H9 (cell line): ENCODE data around the gene BICDL2. TPM values are rescaled to one million over a fixed set of nuclear protein-coding genes. Genes with fewer than 3 reads are reported as not detected.

ENCODE experiments used
- DNase-seq: peaks from one replicate; pipeline ENCODE4 v3.0.0-alpha.2; 2017
- H2AFZ ChIP-seq: one replicate; pipeline ENCODE4 v1.6.1; 2013; ENCODE audit warnings: mild to moderate bottlenecking, low read length, control low read depth, moderate library complexity
- H2AK5ac ChIP-seq: 2 replicates; pipeline ENCODE4 v1.6.1; 2013; ENCODE audit warnings: low read length, control low read depth, mixed read lengths; ENCODE audit not compliant: insufficient read length
- H2BK120ac ChIP-seq: one replicate; pipeline ENCODE4 v1.6.1; 2013; ENCODE audit warnings: low read depth, mild to moderate bottlenecking, low read length, control low read depth, inconsistent platforms; ENCODE audit not compliant: poor library complexity, severe bottlenecking
- H2BK12ac ChIP-seq: 2 replicates; pipeline ENCODE4 v1.6.1; 2013; ENCODE audit warnings: low read length, control low read depth, mixed read lengths, low read depth; ENCODE audit not compliant: insufficient read length
- H2BK15ac ChIP-seq: 2 replicates; pipeline ENCODE4 v1.6.1; 2013; ENCODE audit warnings: low read depth, low read length, control low read depth
- H2BK20ac ChIP-seq: one replicate; pipeline ENCODE4 v1.6.1; 2013; ENCODE audit warnings: low read depth, mild to moderate bottlenecking, low read length, control low read depth, inconsistent platforms; ENCODE audit not compliant: poor library complexity, severe bottlenecking
- H2BK5ac ChIP-seq: 2 replicates; pipeline ENCODE4 v1.6.1; 2013; ENCODE audit warnings: low read length, control low read depth, mixed read lengths; ENCODE audit not compliant: insufficient read length
- H3K14ac ChIP-seq: 2 replicates; pipeline ENCODE4 v1.6.1; 2013; ENCODE audit warnings: low read length, control low read depth; ENCODE audit not compliant: insufficient read depth
- H3K18ac ChIP-seq: 2 replicates; pipeline ENCODE4 v1.6.1; 2013; ENCODE audit warnings: low read depth, mild to moderate bottlenecking, mixed read lengths, low read length, control low read depth; ENCODE audit not compliant: insufficient read length
- H3K23ac ChIP-seq: 2 replicates; pipeline ENCODE4 v1.6.1; 2013; ENCODE audit warnings: low read length, control low read depth, mixed read lengths, low read depth; ENCODE audit not compliant: insufficient read length
- H3K23me2 ChIP-seq: 2 replicates; pipeline ENCODE4 v1.6.1; 2013; ENCODE audit warnings: low read depth, mild to moderate bottlenecking, mixed read lengths, low read length, control low read depth; ENCODE audit not compliant: insufficient read length, poor library complexity, severe bottlenecking
- H3K27ac ChIP-seq: 2 replicates; pipeline ENCODE4 v1.5.1; 2013; ENCODE audit warnings: low read length, control low read depth, mixed read lengths, low read depth; ENCODE audit not compliant: insufficient read length
- H3K27me3 ChIP-seq: 2 replicates; pipeline ENCODE4 v1.6.1; 2013; ENCODE audit warnings: low read length, control low read depth, inconsistent platforms; ENCODE audit not compliant: insufficient read depth
- H3K4ac ChIP-seq: 2 replicates; pipeline ENCODE4 v1.6.1; 2013; ENCODE audit warnings: low read depth, mild to moderate bottlenecking, control low read depth, inconsistent platforms, low read length, moderate library complexity
- H3K4me1 ChIP-seq: 2 replicates; pipeline ENCODE4 v1.6.1; 2013; ENCODE audit warnings: low read length, control low read depth, inconsistent platforms; ENCODE audit not compliant: insufficient read depth
- H3K4me2 ChIP-seq: 2 replicates; pipeline ENCODE4 v1.6.1; 2013; ENCODE audit warnings: low read length, control low read depth, mixed read lengths; ENCODE audit not compliant: insufficient read length, insufficient read depth
- H3K56ac ChIP-seq: 2 replicates; pipeline ENCODE4 v1.6.1; 2013; ENCODE audit warnings: low read depth, mild to moderate bottlenecking, mixed read lengths, low read length, control low read depth; ENCODE audit not compliant: insufficient read length
- H3K79me1 ChIP-seq: 2 replicates; pipeline ENCODE4 v1.6.1; 2013; ENCODE audit warnings: low read depth, mild to moderate bottlenecking, moderate library complexity, low read length, control low read depth, inconsistent platforms; ENCODE audit not compliant: insufficient read depth, poor library complexity, severe bottlenecking
- H3K79me2 ChIP-seq: 2 replicates; pipeline ENCODE4 v1.6.1; 2013; ENCODE audit warnings: low read length, control low read depth, inconsistent platforms; ENCODE audit not compliant: insufficient read depth
- H3K9ac ChIP-seq: 2 replicates; pipeline ENCODE4 v1.6.1; 2013; ENCODE audit warnings: low read length, control low read depth, mixed read lengths; ENCODE audit not compliant: insufficient read length; ENCODE audit errors: extremely low read depth
- H3K9me3 ChIP-seq: one replicate; pipeline ENCODE4 v1.6.1; 2013; ENCODE audit warnings: low read depth, low read length, inconsistent platforms; ENCODE audit not compliant: control insufficient read depth
- H3T11ph ChIP-seq: one replicate; pipeline ENCODE4 v1.6.1; 2013; ENCODE audit warnings: mild to moderate bottlenecking, low read length, control low read depth, inconsistent platforms
- H4K20me1 ChIP-seq: one replicate; pipeline ENCODE4 v1.6.1; 2013; ENCODE audit not compliant: control insufficient read depth, insufficient read length, insufficient read depth
- H4K5ac ChIP-seq: 2 replicates; pipeline ENCODE4 v1.6.1; 2013; ENCODE audit warnings: low read depth, mild to moderate bottlenecking, mixed read lengths, low read length, control low read depth; ENCODE audit not compliant: insufficient read length
- H4K8ac ChIP-seq: replicated peaks from 2 replicates; pipeline ENCODE4 v1.6.1; 2013; ENCODE audit warnings: low read length, control low read depth, mixed read lengths, low read depth; ENCODE audit not compliant: insufficient read length
- H4K91ac ChIP-seq: 2 replicates; pipeline ENCODE4 v1.6.1; 2013; ENCODE audit warnings: low read depth, mild to moderate bottlenecking, moderate library complexity, mixed read lengths, low read length, control low read depth; ENCODE audit not compliant: insufficient read length
- H3K27ac Mint-ChIP-seq, 3 experiments: 2 replicates in 2 of 3; 3 replicates in 1 of 3; pipeline ENCODE4 v1.8.0; 2020 to 2021; ENCODE audit warnings: mixed read lengths in 3 of 3, mild to moderate bottlenecking in 1 of 3, moderate library complexity in 1 of 3
- H3K27me3 Mint-ChIP-seq: 2 replicates; pipeline ENCODE4 v1.8.0; 2021; ENCODE audit warnings: low read depth, mild to moderate bottlenecking, moderate library complexity, mixed read lengths
- H3K36me3 Mint-ChIP-seq, 3 experiments: 2 replicates in 2 of 3; 3 replicates in 1 of 3; pipeline ENCODE4 v1.8.0; 2020 to 2021; ENCODE audit warnings: low read depth in 3 of 3, mixed read lengths in 3 of 3; ENCODE audit not compliant: insufficient read depth in 1 of 3
- H3K4me1 Mint-ChIP-seq, 2 experiments: 2 replicates each; pipeline ENCODE4 v1.8.0; 2020; ENCODE audit warnings: mixed read lengths in 2 of 2
- H3K4me3 Mint-ChIP-seq, 2 experiments: 2 replicates in 1 of 2; 3 replicates in 1 of 2; pipeline ENCODE4 v1.8.0; 2020 to 2021; ENCODE audit warnings: mild to moderate bottlenecking in 2 of 2, mixed read lengths in 2 of 2, moderate library complexity in 1 of 2
- H3K9me3 Mint-ChIP-seq, 2 experiments: 2 replicates in 1 of 2; 3 replicates in 1 of 2; pipeline ENCODE4 v1.8.0; 2020; ENCODE audit warnings: mild to moderate bottlenecking in 2 of 2, mixed read lengths in 2 of 2, moderate library complexity in 1 of 2
- WGBS: extraction: QIAGEN DNeasy Blood & Tissue Kit; methylation state at CpG from one replicate; pipeline ENCODE4 v1.1.7; 2013; ENCODE audit warnings: missing lambda C conversion rate, low lambda C conversion rate, mixed read lengths; ENCODE audit not compliant: insufficient read length; ENCODE audit errors: extremely low coverage; 5-methylcytosine and 5-hydroxymethylcytosine counted together
- total RNA-seq: library from RNA; stranded (reverse); gene quantifications from 2 replicates; pipeline ENCODE4 v1.2.1, GENCODE V29; 2021
- TF ChIP-seq, protein P1 (sequence below): fragments of 200-600 bp; sonication (generic); conservative IDR thresholded peaks from 3 replicates; pipeline ENCODE4 v1.8.0; 2021; ENCODE audit warnings: antibody characterized with exemption, mild to moderate bottlenecking

BICDL2 gene
- total RNA-seq, 1 experiment from 2014 or later, result 13.5 TPM

DNA sequence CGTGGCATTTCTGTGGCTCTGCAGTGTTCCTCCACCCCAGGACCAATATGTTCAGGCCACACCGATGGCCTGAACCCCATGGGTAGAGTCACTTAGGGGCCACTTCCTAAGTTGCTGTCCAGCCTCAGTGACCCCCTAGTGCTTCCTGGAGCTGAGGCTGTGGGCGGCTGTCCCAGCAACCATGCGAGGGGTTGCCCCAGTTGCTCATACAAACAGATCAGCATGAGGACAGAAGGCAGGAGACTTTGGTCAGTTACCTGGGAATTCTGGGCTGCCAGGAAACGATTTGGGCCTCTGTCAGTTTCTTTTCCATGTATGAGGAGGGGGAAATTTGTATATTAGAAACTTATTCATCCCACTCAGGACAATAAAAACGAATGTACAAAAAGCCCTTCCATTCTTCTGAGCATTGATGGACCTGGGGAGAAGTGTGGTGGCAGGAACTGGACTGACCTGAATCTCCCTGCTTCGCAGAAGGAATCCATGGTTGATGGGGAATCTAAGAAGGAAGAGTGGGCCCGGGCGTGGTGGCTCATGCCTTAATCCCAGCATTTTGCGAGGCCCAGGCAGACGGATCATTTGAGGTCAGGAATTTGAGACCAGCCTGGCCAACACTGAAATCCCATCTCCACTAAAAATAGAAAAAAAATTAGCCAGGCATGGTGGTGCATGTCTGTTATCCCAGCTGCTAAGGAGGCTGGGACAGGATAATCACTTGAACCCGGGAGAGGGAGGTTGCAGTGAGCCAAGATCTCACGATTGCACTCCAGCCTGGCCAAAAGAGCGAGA, 23.8 kb upstream of the BICDL2 start:
- H3K9me3 Mint-ChIP-seq, result no peaks in the 10 kb centered on the region; a peak in 2 of 5 replicates
- peak overlapping the region in 1 of 2 experiments; percentile 74; a peak in 3 of 5 replicates for H3K4me3 Mint-ChIP-seq
- Histone ChIP-seq H2AFZ (no peak overlapping the region), H4K5ac (no peak overlapping the region), H3K9ac (no peak overlapping the region), H4K91ac (no peak overlapping the region), H3K14ac (no peak overlapping the region), H3K27me3 (no peaks in the 10 kb centered on the region), H3K27ac (no peak overlapping the region), H3K23me2 (peaks cover 14% of the 10 kb centered on the region), H2BK120ac (no peak overlapping the region), H3K18ac (no peak overlapping the region), H3T11ph (no peak overlapping the region), H3K56ac (no peak overlapping the region), H2BK12ac (no peak overlapping the region), H4K8ac (no peak overlapping the region), H3K4me1 (no peaks in the 10 kb centered on the region), H3K4ac (no peak overlapping the region), H3K23ac (no peak overlapping the region), H2BK20ac (no peak overlapping the region), H3K79me2 (no peaks in the 10 kb centered on the region), H3K79me1 (no peaks in the 10 kb centered on the region), H4K20me1 (no peaks in the 10 kb centered on the region), H3K4me2 (no peak overlapping the region), H2BK5ac (no peak overlapping the region), H3K9me3 (no peaks in the 10 kb centered on the region), H2BK15ac (no peak overlapping the region), H2AK5ac (no peak overlapping the region)
- peaks cover 28% of the 10 kb centered on the region for H3K27me3 Mint-ChIP-seq
- peaks cover 0 to 5% (median 3%) of the 10 kb centered on the region in 3 experiments; a peak in 4 of 7 replicates for H3K36me3 Mint-ChIP-seq
- DNase-seq, result no peak
- H3K4me1 Mint-ChIP-seq, result peaks cover 31 to 36% of the 10 kb centered on the region in 2 experiments
- TF ChIP-seq, protein P1, sequence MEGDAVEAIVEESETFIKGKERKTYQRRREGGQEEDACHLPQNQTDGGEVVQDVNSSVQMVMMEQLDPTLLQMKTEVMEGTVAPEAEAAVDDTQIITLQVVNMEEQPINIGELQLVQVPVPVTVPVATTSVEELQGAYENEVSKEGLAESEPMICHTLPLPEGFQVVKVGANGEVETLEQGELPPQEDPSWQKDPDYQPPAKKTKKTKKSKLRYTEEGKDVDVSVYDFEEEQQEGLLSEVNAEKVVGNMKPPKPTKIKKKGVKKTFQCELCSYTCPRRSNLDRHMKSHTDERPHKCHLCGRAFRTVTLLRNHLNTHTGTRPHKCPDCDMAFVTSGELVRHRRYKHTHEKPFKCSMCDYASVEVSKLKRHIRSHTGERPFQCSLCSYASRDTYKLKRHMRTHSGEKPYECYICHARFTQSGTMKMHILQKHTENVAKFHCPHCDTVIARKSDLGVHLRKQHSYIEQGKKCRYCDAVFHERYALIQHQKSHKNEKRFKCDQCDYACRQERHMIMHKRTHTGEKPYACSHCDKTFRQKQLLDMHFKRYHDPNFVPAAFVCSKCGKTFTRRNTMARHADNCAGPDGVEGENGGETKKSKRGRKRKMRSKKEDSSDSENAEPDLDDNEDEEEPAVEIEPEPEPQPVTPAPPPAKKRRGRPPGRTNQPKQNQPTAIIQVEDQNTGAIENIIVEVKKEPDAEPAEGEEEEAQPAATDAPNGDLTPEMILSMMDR, result no peak
- no peak overlapping the region for H3K27ac Mint-ChIP-seq
- no CpG with 5 or more reads among the region's 14 CpGs for WGBS
